ENCODE results near the gene ADAM11.
"Not testable (repeated sequence)": the region's sequence is repeated elsewhere in the genome, so short reads cannot be mapped to it uniquely, and the experiment has no call there.

ADAM11 gene

DNA sequence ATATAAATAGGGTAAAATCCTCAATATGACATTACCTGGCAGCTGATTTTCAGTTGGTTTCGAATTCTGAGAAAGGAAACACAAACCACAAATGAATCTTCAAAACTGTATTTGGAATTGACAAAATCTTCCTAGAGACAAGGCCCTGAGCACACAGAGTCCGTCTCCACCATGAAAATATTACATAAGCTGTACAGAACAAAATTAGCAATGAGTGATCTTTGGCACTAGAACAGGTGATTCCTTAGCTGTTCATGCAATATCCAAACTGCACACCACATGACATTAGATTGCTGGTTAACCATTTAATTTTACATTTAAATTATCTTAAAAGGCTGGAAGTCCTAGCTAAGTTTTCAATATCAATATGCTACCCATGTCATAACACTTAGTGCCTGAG is 39.6 kb downstream of the ADAM11 start:
- DNase-seq = no peak

GRCh38 chr17:44801880-44802279 is 43.1 kb downstream of the ADAM11 start:
- no peak for DNase-seq

- DNase-seq = no peak
Measured at GRCh38 chr17:44804302-44805089, 45.7 kb downstream of the ADAM11 start.

DNA sequence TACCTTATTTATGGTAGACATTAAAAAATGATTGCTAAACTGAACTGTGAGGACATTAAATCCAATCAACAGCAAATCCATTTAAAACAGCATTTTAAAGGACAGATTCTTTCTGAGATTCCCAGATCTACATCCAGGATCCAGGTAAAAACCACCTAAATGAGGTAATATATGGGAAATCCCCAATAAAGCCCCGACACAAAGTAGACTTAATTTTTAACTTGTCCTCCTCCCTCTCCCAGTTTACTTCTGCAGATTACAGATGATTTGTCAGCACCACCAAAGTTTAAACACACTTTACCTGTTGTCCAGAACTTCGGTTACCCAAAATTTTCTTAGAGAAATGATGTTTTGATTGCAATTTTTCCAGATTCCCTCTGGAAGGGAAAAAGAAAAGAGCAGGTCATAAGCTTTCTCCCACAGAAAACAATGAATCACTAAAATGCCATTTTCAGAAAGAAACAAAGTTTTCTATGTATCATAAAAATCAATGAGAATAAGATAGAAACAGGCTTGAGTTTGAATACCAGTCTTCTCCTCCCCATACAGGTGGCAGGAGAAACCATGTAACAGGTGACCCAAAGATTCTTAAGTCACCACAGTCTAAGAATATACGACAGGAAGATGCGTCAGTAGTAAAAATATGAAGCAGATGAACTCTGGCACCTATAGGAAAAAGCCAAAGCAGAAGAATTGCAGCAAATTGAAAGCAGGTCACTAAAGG is 48.5 kb downstream of the ADAM11 start:
- DNase-seq = no peak

DNA sequence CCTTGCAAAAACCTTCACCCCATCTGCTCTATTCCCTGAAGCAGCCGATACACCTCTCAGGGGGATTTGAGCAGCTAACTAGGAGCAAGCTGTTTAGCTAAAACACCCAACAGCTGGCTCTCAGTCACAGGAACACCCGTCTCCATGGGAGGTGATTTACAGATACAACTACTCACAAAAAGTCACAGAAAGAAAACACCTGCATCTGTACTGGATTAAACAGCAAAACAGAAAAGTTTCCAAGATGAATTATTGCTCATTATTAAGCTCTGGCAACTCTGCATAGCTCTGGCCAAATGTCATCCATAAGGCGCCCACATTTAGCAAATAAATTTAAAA is 49.0 kb downstream of the ADAM11 start:
- no peak for DNase-seq

DNA sequence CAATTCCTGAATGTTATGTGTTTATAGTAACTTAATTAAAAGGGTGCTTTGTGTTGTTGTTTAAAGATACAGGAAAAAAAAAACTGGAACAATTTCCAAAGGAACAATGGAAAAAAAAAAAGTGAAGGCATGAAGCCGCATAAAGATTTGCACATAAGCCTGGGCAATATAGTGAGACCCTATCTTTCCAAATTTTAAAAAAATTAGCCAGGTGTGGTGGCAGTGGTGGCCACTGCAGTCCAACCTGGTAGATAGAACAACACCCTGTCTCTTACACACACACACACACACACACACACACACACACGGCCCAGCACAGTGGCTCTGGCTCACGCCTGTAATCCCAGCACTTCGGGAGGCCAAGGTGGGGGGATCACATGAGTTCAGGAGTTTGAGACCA is 49.4 kb downstream of the ADAM11 start:
- no peak for DNase-seq

- not testable (repeated sequence) for DNase-seq
Measured at GRCh38 chr17:44808656-44809388, 50.0 kb downstream of the ADAM11 start.

DNA sequence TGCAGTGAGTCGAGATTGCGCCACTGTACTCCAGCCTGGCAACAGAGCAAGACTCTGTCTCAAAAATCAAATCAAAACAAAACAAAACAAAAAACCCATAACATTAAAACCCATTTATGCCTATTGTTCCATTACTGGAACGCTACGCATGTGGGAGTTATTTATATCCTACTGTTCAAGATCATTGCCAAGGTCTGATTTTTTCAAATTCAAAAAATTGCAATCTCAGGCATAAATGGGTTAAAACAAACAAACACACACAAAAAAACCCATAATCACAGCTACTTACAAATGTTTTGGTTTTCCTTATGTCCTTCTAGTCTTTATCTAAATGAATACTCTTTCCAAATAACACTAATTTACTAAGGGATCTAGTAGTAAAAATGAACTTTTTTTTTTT is 53.5 kb downstream of the ADAM11 start:
- DNase-seq = no peak

- DNase-seq = not testable (repeated sequence)
Measured at GRCh38 chr17:44818508-44818907, 59.7 kb downstream of the ADAM11 start.

- DNase-seq = peak; percentile 80
Measured at GRCh38 chr17:44820631-44821212, 61.9 kb downstream of the ADAM11 start.

DNA sequence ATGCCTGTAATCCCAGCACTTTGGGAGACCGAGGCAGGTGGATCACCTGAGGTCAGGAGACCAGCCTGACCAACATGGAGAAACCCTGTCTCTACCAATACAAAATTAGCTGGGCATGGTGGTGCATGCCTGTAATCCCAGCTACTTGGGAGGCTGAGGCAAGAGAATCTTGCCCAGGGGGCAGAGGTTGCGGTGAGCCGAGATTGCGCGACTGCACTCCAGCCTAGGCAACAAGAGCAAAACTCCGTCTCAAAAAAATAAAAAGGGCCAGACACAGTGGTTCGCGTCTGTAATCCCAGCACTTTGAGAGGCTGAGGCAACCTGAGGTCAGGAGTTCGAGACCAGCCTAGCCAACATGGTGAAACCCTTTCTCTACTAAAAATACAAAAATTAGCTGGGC is 66.4 kb downstream of the ADAM11 start:
- DNase-seq = not testable (repeated sequence)

DNA sequence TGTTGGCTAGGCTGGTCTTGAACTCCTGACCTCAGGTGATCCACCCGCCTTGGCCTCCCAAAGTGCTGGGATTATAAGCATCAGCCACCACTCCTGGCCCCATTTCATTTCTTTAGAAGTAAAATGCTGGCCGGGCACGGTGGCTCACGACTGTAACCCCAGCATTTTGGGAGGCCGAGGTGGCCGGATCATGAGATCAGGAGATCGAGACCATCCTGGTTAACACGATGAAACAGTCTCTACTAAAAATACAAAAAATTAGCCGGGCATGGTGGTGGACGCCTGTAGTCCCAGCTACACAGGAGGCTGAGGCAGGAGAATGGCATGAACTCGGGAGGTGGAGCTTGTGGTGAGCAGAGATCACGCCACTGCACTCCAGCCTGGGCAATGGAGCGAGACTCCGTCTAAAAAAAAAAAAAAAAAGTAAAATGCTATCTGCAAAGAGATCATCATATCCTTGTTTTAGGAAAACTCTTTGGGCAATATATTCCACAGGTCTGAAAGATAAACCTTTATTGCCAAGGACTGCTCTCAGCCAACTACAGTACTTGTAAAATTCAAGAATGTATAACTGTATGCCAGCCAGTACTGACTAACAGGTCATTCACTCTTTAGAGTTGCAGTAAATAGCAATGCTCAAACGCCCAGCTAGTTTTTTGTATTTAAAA is 67.5 kb downstream of the ADAM11 start:
- no peak for DNase-seq

DNA sequence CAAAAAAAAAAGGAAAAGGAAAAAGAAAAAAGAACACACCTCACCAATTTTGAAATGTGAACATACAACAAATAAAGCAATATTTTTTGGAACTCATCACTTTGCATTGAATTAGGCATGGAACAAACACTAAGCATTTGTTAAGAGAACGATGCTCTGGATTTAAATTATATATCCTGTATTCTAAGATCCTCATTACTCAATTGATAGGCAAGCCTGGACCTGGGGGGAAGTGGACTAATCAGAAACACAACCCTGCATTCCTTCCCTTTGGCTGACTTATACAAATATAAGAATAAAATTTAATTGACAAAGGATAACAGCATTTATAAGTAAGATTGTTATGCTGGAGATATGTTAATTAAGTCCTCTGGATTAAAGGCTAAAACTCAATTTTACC is 69.1 kb downstream of the ADAM11 start:
- DNase-seq = no peak

DNA sequence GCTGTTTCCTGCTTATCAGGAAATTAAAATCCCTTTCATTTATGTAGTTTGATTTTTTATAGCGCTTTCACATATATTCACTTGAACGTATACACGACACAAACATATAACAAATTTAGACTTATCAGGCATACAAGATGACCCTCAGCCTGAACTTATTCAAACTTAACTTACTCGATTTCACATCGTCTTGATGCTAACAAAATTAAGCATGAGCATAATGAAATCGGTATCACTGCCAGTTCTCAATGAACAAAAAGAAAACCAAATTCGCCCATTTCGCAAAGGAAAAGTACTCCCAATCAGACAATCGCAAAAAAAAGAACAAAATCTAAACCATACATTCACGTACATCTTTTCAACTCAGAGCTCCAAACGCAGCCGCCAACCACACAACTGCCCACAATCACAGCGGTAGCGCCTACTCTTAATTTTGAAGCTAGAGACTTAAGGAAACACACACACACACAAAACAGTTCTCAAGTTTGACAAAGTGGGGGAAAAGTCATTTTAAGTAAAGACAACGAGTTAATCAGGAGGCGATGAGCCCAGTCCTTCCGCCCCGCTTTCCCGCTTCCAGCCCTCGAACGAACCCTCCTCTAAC is 70.2 kb downstream of the ADAM11 start:
- no peak for DNase-seq

DNA sequence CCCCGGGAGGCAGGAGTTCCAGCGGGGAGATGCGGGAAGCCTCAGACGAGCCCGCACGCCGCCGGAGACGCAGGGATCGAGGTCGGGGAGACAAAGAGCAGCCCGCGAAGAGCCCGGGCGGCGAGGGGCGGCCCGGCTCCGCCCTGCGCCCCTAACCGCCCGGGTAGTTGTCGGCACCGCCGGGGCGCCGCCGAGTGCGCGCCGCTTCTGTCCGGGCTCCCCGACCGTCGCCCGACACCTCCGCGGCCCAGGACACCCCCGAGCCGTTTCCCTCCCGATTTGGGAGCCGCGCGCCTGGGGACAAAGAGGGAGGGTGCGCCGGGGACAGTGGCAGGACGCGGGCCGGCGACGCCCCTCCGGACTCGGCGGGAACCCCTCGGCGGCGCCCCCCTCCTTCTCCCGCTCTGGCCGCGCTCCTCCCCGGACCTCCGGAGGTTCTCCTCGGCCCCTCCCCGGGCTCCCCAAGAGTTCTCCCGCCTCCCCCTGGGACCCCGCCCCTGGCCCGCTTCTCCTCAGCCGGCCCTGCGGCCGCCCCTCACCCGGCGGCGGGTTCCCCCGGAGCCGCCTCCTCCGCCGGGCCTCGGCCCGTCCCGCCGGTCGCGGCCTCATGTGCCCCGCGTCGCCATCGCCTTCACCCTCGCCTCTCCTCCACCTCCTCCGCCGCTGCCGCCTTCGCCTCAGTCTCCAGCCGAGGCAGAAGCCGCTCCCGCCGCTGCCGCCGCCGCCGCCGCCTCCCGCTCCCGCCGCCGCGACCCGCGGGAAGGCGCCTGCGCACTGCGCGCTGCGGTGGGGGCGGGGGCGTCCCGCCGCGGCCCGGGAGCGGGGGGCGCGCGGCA is 71.0 kb downstream of the ADAM11 start, which contains the start of gene GJC1:
Gene GJC1, minus strand, starts transcription at position 765 of the 836 bp plus-strand sequence. CDS start 24,470 bp downstream, outside the sequence.
- no peak for DNase-seq

DNA sequence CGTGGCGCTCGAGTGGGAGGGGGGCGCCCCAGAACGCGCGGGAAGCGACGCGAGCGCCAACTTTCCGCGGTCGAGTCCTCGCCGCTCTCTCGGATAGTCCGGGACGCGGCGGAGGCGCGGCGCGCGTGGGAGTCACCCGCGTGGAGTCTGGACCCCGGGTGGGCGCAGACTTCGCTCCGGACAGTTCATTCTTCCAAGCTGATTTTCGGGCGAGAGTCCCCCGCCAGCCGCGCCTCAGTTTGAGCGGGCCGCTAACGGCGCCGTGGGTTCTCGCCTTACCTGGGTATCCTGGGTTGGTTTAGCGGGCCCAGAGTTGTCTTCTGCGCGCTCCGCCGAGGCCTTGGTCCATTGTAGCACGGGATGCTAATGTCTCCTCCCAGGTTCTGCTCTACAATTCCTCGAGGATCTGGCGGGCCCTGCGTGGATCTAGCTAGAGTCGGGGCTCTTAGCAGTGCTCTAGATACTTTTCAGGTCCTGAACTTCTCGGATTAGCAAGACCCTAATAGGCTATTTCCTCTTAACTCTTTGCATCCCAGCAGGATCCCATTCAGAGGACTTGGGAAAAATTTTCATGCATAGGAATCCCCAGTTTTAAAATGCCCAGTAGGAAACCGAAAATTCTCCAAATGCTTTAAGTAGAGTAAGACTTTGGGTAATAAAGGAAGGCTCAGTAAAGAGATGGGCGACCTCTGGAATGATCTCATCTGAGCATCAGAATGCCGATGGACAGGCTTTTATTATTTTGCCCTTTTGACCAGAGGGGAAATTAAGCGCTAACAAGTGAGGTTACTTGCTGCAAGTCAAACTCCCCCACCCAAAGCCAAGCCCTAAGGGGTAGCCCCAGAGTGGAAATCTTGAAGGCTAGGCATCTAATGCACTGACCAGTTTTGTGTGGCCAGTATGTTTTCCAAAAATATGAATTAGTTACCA is 71.8 kb downstream of the ADAM11 start:
- DNase-seq = no peak

- no peak for DNase-seq
Measured at GRCh38 chr17:44831371-44831770, 72.6 kb downstream of the ADAM11 start.
